GM19023 (cell line): Measurements from ENCODE around the gene RXFP1.

Experiments
- ATAC-seq: cut with Tn5 transposase; IDR thresholded peaks from one replicate; pipeline ENCODE4 v1.9.1; 2021; ENCODE audit warnings: mild to moderate bottlenecking, moderate library complexity; ENCODE audit not compliant: unreplicated experiment

RXFP1 gene

DNA sequence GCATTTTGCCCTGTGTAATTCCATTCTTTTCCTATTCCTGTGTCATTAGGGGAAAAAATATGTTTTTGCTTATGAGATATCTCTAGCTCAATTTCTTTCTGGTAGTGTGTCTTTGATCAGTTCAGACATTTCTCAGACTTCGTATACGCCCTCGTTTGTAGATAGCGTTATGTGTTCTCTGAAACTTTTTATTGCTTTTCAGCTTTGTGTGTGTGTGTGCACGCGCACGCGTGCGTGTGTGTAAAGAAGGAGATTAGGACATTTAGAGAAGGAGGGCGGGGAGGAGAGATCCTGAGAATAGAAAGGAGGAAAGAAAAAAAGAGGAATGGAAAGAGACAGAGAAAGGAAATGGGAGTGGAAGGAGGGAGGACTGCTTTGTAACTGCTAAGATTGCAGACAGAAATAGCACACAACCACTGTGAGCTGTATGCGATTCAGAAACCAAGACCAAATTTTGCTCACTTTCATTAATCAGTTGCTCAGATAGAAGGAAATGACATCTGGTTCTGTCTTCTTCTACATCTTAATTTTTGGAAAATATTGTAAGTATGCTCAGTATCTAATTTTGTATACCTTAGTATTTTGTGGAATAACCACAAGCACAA is at the start of gene RXFP1:
TSS of gene RXFP1 (plus strand) at position 399 of the 605 bp plus-strand sequence. CDS start at position 494, 95 bp downstream.
- no peak for ATAC-seq

- ATAC-seq: no peak
Observed at GRCh38 chr4:158481811-158482210, 39.9 kb upstream of the RXFP1 start.

GRCh38 chr4:158484173-158484885 is 37.4 kb upstream of the RXFP1 start:
- ATAC-seq: no peak

DNA sequence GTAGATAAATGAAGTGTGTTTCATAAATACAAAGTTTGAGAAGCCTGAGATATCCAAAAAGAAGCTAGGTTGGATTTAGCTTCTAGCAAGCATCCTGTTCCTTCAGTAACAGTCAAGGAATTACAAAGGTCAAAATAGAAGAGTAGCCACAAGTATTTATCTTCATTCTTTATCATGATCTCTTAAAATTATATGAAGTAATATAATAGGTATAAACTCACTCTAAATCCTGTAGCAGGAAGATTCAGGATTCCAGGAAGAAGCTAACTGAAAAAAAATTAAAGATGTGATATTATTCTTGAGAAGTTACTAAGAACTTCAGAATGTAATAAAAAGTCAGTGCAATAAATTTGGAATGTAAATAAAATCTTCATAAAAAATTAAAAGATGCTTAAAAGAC is 31.1 kb upstream of the RXFP1 start:
- no peak for ATAC-seq

DNA sequence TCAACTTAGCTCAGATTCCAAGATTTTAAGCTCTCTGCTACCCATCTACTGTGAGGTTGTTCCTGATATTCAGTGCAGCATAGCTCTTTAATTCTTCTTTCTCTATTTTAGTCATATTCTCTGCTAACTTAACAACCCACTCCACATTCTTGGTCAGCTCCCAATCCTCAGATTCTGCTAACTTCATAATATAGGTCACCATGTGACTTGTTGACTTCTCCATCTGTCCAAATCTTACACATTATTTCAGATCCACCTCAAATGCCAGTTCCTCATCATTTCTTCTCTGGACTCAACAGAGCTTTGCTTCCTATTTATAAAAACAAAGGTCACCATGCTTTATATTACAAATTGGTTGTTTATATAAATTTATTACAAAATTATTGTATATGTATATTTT is 29.3 kb upstream of the RXFP1 start:
- no peak for ATAC-seq

- ATAC-seq: no peak
Observed at GRCh38 chr4:158496030-158496741, 25.5 kb upstream of the RXFP1 start.

- no peak for ATAC-seq
Observed at GRCh38 chr4:158500054-158500453, 21.6 kb upstream of the RXFP1 start.

DNA sequence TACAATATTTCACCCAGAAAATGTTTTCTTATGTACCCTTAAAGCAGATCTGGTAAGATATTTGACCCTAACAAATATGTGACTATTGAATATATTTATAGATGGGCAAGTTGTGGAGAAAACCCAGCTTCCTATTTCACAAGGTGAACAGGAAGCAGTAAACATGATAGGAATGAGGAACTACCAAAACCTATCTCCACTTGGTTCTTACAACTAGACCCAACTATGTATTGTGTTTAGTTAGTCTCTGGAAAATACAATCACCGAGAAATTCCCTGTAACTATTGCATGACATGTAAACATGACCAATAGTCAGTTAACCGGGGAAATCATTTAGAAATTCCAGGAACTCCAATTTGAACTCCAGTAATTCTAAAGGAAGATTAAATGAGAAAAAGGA is 8.4 kb upstream of the RXFP1 start:
- ATAC-seq: no peak

DNA sequence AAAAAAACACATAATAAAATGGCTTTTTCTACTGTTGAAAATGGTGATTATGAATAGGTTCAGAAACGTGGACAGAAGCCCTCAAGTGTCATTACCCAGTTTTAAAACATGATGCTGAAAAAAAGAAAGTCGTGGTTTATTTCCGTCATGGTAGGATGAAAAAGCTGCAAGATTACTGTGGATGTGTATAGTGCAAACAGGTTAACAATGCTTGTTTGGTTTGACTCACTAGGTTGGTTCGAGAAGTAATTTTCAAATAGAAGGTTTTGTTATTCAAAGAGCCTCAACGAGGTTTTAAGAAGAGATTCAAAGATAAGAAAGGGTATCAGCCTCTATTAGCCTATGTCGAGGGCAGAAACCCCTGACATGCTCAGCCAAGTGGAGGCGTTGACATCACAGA is 2.5 kb upstream of the RXFP1 start:
- no peak for ATAC-seq

- ATAC-seq: no peak
Observed at GRCh38 chr4:158523990-158524535, 2.4 kb downstream of the RXFP1 start.

- no peak for ATAC-seq
Observed at GRCh38 chr4:158527516-158527915, 5.8 kb downstream of the RXFP1 start.

- no peak for ATAC-seq
Observed at GRCh38 chr4:158529505-158529904, 7.8 kb downstream of the RXFP1 start.

DNA sequence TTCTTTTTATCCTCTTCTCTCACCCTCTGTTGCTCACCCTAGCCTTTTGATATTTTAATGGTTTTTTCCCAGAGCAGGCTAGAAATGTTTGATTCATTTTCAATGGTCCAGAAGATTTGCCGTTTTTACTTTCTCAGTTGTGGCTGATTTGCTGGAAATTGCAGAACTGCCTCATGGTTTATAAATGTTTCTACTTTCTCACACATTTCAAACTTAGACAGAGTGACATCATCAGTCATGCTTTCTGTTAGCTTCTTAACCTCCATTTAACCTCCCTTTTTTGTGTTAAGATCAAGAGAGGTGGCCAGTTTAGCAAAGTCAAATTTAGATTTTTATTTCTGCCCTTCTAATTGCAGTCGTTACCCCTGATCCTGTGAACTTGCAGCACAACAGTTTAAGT is 8.7 kb downstream of the RXFP1 start:
- ATAC-seq: no peak

- ATAC-seq: no peak
Observed at GRCh38 chr4:158530898-158531297, 9.2 kb downstream of the RXFP1 start.

- no peak for ATAC-seq
Observed at GRCh38 chr4:158532556-158533231, 11.0 kb downstream of the RXFP1 start.

DNA sequence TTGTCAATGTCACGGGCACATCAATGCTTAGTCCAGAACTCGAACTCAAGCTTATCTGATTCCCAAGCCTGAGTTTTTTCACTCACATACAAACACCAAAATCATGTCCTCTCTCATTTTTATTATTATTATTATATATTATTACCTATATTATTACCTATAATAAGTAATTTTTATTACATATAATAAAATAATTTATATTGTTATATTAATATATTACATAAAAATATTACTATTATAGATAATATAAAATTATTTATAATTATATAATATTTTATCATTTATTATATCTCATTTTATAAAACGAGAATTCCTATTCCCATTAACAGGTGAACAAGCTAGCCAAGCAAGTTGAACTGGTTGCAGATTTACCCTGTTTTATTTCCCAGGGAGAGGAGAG is 13.0 kb downstream of the RXFP1 start:
- ATAC-seq: no peak

GRCh38 chr4:158535130-158535614 is 13.5 kb downstream of the RXFP1 start:
- no peak for ATAC-seq

- no peak for ATAC-seq
Observed at GRCh38 chr4:158536833-158537232, 15.2 kb downstream of the RXFP1 start.

GRCh38 chr4:158538176-158538575 is 16.5 kb downstream of the RXFP1 start:
- ATAC-seq: no peak

GRCh38 chr4:158538911-158539310 is 17.2 kb downstream of the RXFP1 start:
- ATAC-seq: no peak
